ENCODE measurements around the gene TICAM2. TPM values are rescaled to one million over a fixed set of nuclear protein-coding genes. Genes with fewer than 3 reads are reported as not detected.

Gene TICAM2
- total RNA-seq, 1 donor from 2014 or later, result 5.8 TPM

GRCh38 chr5:115623658-115624057 is 21.4 kb upstream of the TICAM2 start:
- ATAC-seq, result no peak
- no peaks in the 10 kb centered on the region for H3K9me3 ChIP-seq
- peaks cover 41% of the 10 kb centered on the region for H3K4me1 ChIP-seq
- DNase-seq, result no peak
- no peaks in the 10 kb centered on the region for H3K27me3 ChIP-seq (ENCODE audit: low read depth)
- TF ChIP-seq CTCF (IDR thresholded peaks at IDR 0.05), result no peak
- H3K4me3 ChIP-seq, result peak overlapping the region; percentile 77
- intact Hi-C loops (cut with DNase I), result no loop called here
- no peak overlapping the region for H3K27ac ChIP-seq
- peaks cover 20% of the 10 kb centered on the region for H3K36me3 ChIP-seq

- intact Hi-C loops (cut with DNase I), result no loop called here
- Histone ChIP-seq H3K4me3 (no peak overlapping the region), H3K4me1 (peaks cover 34% of the 10 kb centered on the region), H3K36me3 (peaks cover 35% of the 10 kb centered on the region), H3K27ac (no peak overlapping the region), H3K27me3 (ENCODE audit: low read depth) (no peaks in the 10 kb centered on the region), H3K9me3 (no peaks in the 10 kb centered on the region)
- no peak for TF ChIP-seq CTCF (IDR thresholded peaks at IDR 0.05)
- DNase-seq (no peak), ATAC-seq (no peak)
Measured at GRCh38 chr5:115621365-115621900, 19.2 kb upstream of the TICAM2 start.

GRCh38 chr5:115616892-115617291 is 14.6 kb upstream of the TICAM2 start:
- Histone ChIP-seq H3K27me3 (ENCODE audit: low read depth) (no peaks in the 10 kb centered on the region), H3K9me3 (no peaks in the 10 kb centered on the region), H3K27ac (no peak overlapping the region), H3K36me3 (peaks cover 69% of the 10 kb centered on the region), H3K4me1 (peaks cover 4% of the 10 kb centered on the region), H3K4me3 (no peak overlapping the region)
- ATAC-seq (no peak), DNase-seq (no peak)
- intact Hi-C loops (cut with DNase I), result no loop called here
- TF ChIP-seq CTCF (IDR thresholded peaks at IDR 0.05), result no peak

GRCh38 chr5:115616472-115616871 is 14.2 kb upstream of the TICAM2 start:
- H3K27me3 ChIP-seq (ENCODE audit: low read depth), result no peaks in the 10 kb centered on the region
- H3K4me1 ChIP-seq, result peaks cover 4% of the 10 kb centered on the region
- H3K9me3 ChIP-seq, result no peaks in the 10 kb centered on the region
- H3K4me3 ChIP-seq, result no peak overlapping the region
- DNase-seq (no peak), ATAC-seq (no peak)
- H3K36me3 ChIP-seq, result peaks cover 69% of the 10 kb centered on the region
- no peak for TF ChIP-seq CTCF (IDR thresholded peaks at IDR 0.05)
- intact Hi-C loops (cut with DNase I), result no loop called here
- no peak overlapping the region for H3K27ac ChIP-seq

- no peak for ATAC-seq
- peaks cover 44% of the 10 kb centered on the region for H3K36me3 ChIP-seq
- H3K27ac ChIP-seq, result no peak overlapping the region
- TF ChIP-seq CTCF (IDR thresholded peaks at IDR 0.05), result no peak
- intact Hi-C loops (cut with DNase I), result no loop called here
- DNase-seq, result no peak
- H3K4me3 ChIP-seq, result no peak overlapping the region
- H3K27me3 ChIP-seq (ENCODE audit: low read depth), result no peaks in the 10 kb centered on the region
- no peaks in the 10 kb centered on the region for H3K4me1 ChIP-seq
- H3K9me3 ChIP-seq, result no peaks in the 10 kb centered on the region
Measured at GRCh38 chr5:115611873-115612272, 9.6 kb upstream of the TICAM2 start.

GRCh38 chr5:115607935-115608334 is 5.7 kb upstream of the TICAM2 start:
- H3K27me3 ChIP-seq (ENCODE audit: low read depth), result no peaks in the 10 kb centered on the region
- peaks cover 4% of the 10 kb centered on the region for H3K4me1 ChIP-seq
- H3K4me3 ChIP-seq, result no peak overlapping the region
- H3K36me3 ChIP-seq, result peaks cover 9% of the 10 kb centered on the region
- no peak for TF ChIP-seq CTCF (IDR thresholded peaks at IDR 0.05)
- no peak for ATAC-seq
- intact Hi-C loops (cut with DNase I), result no loop called here
- H3K9me3 ChIP-seq, result no peaks in the 10 kb centered on the region
- H3K27ac ChIP-seq, result no peak overlapping the region
- DNase-seq, result no peak

Measured in lower lobe of right lung (tissue), 2 donors.